Epithelial cell of proximal tubule (primary cell): ENCODE measurements around the gene WASF3. TPM values are rescaled to one million over a fixed set of nuclear protein-coding genes. Genes with fewer than 3 reads are reported as not detected.

Experiments used
- DNase-seq: peaks from one replicate; pipeline ENCODE4 v3.0.0-alpha.2; 2011; ENCODE audit warnings: low read depth
- H3K4me3 ChIP-seq: 2 replicates; pipeline ENCODE4 v1.5.1; 2011; ENCODE audit warnings: low read depth, mild to moderate bottlenecking, low read length
- total RNA-seq: library from RNA; depleted of rRNA; stranded (reverse); fragments of >200 nt; gene quantifications from 2 replicates; pipeline ENCODE4 v1.2.3, GENCODE V29; 2015
- TF ChIP-seq, protein P1 (sequence below): conservative IDR thresholded peaks from 2 replicates; pipeline ENCODE4 v1.5.1; 2012; ENCODE audit warnings: low read depth, mild to moderate bottlenecking, low read length

The WASF3 gene
- total RNA-seq, 1 donor from 2014 or later = 3.8 TPM

DNA sequence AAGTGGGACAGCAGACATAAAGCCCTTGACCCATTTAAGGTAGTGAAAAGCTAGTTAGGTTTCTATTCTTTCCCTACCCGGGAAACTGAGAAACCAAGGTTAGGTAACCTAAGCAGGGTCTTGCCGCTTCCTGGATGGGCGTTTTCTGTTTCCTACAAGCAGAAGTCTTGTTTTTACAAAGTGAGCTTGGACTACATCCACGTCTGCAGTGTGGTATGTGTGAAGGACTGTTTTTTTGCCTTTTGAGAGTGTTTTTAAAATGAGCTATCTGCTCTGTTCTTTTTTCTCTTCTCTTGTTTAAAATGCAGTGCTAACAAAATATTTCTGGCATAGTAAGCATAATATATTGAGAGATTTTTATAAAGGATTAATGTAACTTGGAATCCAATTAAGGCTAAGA lies 153.7 kb downstream of the WASF3 start:
- DNase-seq = no peak
- TF ChIP-seq, protein P1, sequence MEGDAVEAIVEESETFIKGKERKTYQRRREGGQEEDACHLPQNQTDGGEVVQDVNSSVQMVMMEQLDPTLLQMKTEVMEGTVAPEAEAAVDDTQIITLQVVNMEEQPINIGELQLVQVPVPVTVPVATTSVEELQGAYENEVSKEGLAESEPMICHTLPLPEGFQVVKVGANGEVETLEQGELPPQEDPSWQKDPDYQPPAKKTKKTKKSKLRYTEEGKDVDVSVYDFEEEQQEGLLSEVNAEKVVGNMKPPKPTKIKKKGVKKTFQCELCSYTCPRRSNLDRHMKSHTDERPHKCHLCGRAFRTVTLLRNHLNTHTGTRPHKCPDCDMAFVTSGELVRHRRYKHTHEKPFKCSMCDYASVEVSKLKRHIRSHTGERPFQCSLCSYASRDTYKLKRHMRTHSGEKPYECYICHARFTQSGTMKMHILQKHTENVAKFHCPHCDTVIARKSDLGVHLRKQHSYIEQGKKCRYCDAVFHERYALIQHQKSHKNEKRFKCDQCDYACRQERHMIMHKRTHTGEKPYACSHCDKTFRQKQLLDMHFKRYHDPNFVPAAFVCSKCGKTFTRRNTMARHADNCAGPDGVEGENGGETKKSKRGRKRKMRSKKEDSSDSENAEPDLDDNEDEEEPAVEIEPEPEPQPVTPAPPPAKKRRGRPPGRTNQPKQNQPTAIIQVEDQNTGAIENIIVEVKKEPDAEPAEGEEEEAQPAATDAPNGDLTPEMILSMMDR = no peak
- H3K4me3 ChIP-seq = no peak overlapping the region

DNA sequence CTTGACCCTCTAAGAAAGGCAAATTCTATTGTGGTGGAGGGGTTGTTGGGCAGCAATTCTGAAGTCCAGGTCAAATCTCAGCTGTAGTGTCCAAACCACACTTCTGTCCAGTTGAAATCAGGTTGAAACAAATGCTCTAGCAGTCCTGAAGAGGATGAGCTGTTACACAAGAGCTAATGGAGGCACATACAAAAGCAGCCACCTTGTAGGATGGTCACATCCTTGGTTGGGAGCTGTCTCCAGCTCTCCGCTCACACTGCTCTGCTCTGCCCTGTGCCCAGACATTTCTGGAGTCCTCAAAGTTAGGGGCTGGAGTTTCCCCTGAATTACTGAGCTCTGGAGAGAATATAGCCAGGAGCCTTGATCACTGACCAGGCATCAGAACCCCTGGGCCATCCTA lies 155.9 kb downstream of the WASF3 start:
- H3K4me3 ChIP-seq = no peak overlapping the region
- DNase-seq = no peak
- TF ChIP-seq, protein P1 = no peak

DNA sequence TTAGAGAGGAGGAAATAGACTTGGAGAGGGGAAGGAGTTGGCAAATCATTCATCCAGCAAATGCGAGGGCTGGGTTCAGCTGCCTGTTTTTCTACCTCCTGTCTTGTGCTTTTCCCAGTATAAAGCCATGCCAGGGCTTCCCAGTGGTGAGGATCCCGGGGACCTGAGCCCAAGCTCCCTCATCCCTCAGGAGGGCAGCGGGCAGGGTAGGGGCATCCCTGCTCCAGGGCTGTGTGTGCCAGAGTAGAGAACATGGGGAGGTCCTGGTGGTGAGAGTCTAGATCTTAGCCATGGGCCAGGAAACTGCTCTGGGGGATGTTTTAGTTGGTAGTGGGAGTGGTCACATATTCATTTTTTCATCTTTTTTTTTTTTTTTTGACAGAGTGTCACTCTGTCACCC lies 159.5 kb downstream of the WASF3 start:
- TF ChIP-seq, protein P1 = no peak

DNA sequence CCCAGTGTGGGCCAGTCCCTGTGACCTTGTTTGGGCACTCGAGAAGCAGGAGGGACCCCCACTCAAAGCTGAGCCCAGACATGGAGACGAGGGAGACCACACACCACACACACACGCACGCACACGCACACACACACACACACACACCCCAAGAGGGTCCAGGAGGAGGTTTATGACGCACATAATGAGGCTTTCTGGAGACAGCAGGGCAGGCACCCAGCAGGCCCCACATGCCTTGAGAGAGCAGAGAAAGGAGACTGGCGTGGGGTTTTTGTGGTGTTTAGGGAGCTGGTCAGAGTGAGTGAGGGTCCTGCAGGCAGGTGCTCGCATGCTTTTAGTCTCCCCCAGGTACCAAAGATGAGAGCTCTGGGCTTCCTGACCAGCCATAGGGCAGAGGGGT lies 160.7 kb downstream of the WASF3 start:
- no peak for DNase-seq
- TF ChIP-seq, protein P1 = no peak
- no peak overlapping the region for H3K4me3 ChIP-seq

More for the DNA sequence above, 159.5 kb downstream of the WASF3 start:
- no peak for DNase-seq
- no peak overlapping the region for H3K4me3 ChIP-seq

DNA sequence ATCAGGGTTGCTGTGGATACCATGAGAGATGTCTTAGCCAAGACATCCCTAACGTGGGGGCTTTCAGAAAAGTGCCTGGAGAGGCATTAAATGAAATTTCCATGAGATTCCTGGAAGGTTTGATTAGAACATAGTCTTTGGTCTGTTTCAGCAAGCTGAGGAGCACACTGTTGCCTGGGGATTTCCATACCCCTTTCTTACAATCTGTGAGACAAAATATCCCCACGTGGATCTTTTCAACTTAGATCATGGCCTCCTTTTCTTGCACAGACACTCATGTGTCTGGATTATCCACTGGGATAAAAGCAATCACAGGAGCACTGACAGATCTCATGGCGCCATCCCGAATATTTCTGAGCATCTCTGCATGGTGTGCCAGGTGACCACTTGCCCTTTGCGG lies 161.4 kb downstream of the WASF3 start:
- TF ChIP-seq, protein P1 = no peak
- no peak overlapping the region for H3K4me3 ChIP-seq
- DNase-seq = no peak

DNA sequence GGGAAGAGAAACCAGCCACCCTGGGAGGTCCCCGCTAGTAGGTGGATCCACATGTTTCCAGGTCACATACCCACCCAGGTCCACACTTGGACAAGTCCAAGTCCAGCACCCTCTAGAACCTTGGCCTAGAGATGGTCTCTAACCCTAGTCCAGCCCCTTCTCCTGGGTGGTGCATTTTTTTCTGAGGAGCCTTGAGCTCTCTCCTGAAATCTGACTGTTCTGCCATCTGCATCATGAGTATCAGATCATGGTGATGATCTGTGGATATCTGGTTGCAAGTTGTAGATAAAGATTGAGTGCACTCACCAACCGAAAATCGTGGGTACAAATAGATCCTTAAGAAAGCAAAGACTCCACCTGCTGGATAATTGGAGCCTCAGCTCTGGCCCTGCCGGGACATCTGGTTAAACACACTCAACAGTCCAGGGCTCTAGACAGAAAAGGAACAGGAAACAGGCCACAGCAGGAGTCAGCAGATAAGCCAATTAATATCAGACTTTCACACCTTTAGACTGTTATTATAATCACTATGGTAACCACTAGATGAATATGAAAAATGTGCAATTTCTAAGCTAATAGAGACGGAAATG lies 162.0 kb downstream of the WASF3 start:
- DNase-seq = no peak
- TF ChIP-seq, protein P1 = peak; percentile 20
- H3K4me3 ChIP-seq = no peak overlapping the region
